PC-3 (cell line): Measurements from ENCODE around the gene CRYGA. TPM values are rescaled to one million over a fixed set of nuclear protein-coding genes. Genes with fewer than 3 reads are reported as not detected.
"Not testable (repeated sequence)": the region's sequence is repeated elsewhere in the genome, so short reads cannot be mapped to it uniquely, and the experiment has no call there.

Experiments used
- ATAC-seq: fragments of 200-7000 bp; cut with Tn5 transposase; 2 replicates; pipeline ENCODE4 v1.9.1; 2020; ENCODE audit warnings: mild to moderate bottlenecking, moderate library complexity
- BruUV-seq: library from RNA; stranded (reverse); fragments of 400-500 nt; replicated peaks from 2 replicates; lab custom pipeline; 2021; lab: Mats Ljungman, UMichigan
- CTCF ChIA-PET: fragments of 300-600 bp; sonication (Branson Sonifier 250); formaldehyde crosslinking; loops from one replicate; lab custom pipeline; 2022; ENCODE audit warnings: antibody characterized with exemption; lab: Charles Lee
- POLR2A ChIA-PET: fragments of 300-600 bp; sonication (Branson Sonifier 250); formaldehyde crosslinking; loops from one replicate; lab custom pipeline; 2022; ENCODE audit warnings: antibody characterized with exemption; ENCODE audit not compliant: unreplicated experiment; lab: Charles Lee
- DNase-seq: peaks from one replicate; pipeline ENCODE4 v3.0.0-alpha.2; 2015
- H2AFZ ChIP-seq: fragments of 300-600 bp; sonication (generic); 2 replicates; pipeline ENCODE4 v1.6.0; 2016; ENCODE audit warnings: antibody characterized with exemption, low read length
- H3F3A ChIP-seq: fragments of 300-600 bp; sonication (generic); one replicate; pipeline ENCODE4 v1.6.0; 2017; ENCODE audit warnings: antibody characterized with exemption, low read length, control low read depth, mild to moderate bottlenecking; ENCODE audit not compliant: unreplicated experiment
- H3K27ac ChIP-seq: fragments of 300-600 bp; sonication (generic); 2 replicates; pipeline ENCODE4 v1.5.1; 2016; ENCODE audit warnings: mild to moderate bottlenecking, low read length
- H3K27me3 ChIP-seq: fragments of 300-600 bp; sonication (generic); 2 replicates; pipeline ENCODE4 v1.6.1; 2016; ENCODE audit warnings: low read length, mixed read lengths
- H3K36me3 ChIP-seq: fragments of 300-600 bp; sonication (generic); 2 replicates; pipeline ENCODE4 v1.6.1; 2016; ENCODE audit warnings: low read depth, mixed run types, low read length, mixed read lengths
- H3K4me1 ChIP-seq: fragments of 300-600 bp; sonication (generic); 2 replicates; pipeline ENCODE4 v1.5.1; 2016; ENCODE audit warnings: low read length; ENCODE audit not compliant: insufficient read depth
- H3K4me2 ChIP-seq: fragments of 300-600 bp; sonication (generic); 2 replicates; pipeline ENCODE4 v1.6.0; 2016; ENCODE audit warnings: low read length
- H3K4me3 ChIP-seq: fragments of 300-600 bp; sonication (generic); 2 replicates; pipeline ENCODE4 v1.5.1; 2016; ENCODE audit warnings: mild to moderate bottlenecking, low read length, mixed read lengths
- H3K79me2 ChIP-seq: fragments of 300-600 bp; sonication (generic); 2 replicates; pipeline ENCODE4 v1.6.1; 2017; ENCODE audit warnings: low read length, mixed read lengths
- H3K9ac ChIP-seq: fragments of 300-600 bp; sonication (generic); 2 replicates; pipeline ENCODE4 v1.6.0; 2016; ENCODE audit warnings: mild to moderate bottlenecking, low read length
- H3K9me2 ChIP-seq: fragments of 300-600 bp; sonication (generic); replicated peaks from 2 replicates; pipeline ENCODE4 v1.6.1; 2016; ENCODE audit warnings: mixed run types, low read length, mixed read lengths
- H3K9me3 ChIP-seq: fragments of 300-600 bp; sonication (generic); 2 replicates; pipeline ENCODE4 v1.6.1; 2016; ENCODE audit warnings: low read length, mixed read lengths
- H4K20me1 ChIP-seq: fragments of 300-600 bp; sonication (generic); 2 replicates; pipeline ENCODE4 v1.6.1; 2016; ENCODE audit warnings: low read length, mixed read lengths
- CTCF ChIP-seq: fragments of 300-600 bp; sonication (generic); conservative IDR thresholded peaks from 2 replicates; pipeline ENCODE4 v1.5.1; 2017; ENCODE audit warnings: antibody characterized with exemption, low read depth, mild to moderate bottlenecking, low read length
- EZH2 ChIP-seq: fragments of 300-600 bp; sonication (generic); IDR thresholded peaks from one replicate; pipeline ENCODE4 v1.6.1; 2017; ENCODE audit warnings: antibody characterized with exemption, mild to moderate bottlenecking, low read length; ENCODE audit not compliant: unreplicated experiment
- EZH2phosphoT487 ChIP-seq: fragments of 300-600 bp; sonication (generic); IDR thresholded peaks from 2 replicates; pipeline ENCODE4 v1.6.1; 2018; ENCODE audit warnings: mild to moderate bottlenecking, antibody characterized with exemption, low read length, borderline replicate concordance
- intact Hi-C: fragments of 100-400 bp; cut with micrococcal nuclease; formaldehyde crosslinking; loops from 2 replicates; pipeline ENCODE4 v1.9.0; 2023
- total RNA-seq: library from RNA; depleted of rRNA; stranded (reverse); fragments of >200 nt; gene quantifications from 2 replicates; pipeline ENCODE4 v1.2.3, GENCODE V29; 2014; rRNA removed

Gene CRYGA
- total RNA-seq, 1 experiment from 2014 or later, result not detected

GRCh38 chr2:208112969-208113368 lies 50.4 kb downstream of the CRYGA start:
- H2AFZ ChIP-seq, result peak overlapping the region; percentile 43
- no peaks in the 10 kb centered on the region for H3K9me3 ChIP-seq
- no peaks in the 10 kb centered on the region for H3K9me2 ChIP-seq
- H3K4me1 ChIP-seq, result peaks cover 10% of the 10 kb centered on the region
- H3K9ac ChIP-seq, result no peak overlapping the region
- no peaks in the 10 kb centered on the region for H3K79me2 ChIP-seq
- no peak overlapping the region for H3K27ac ChIP-seq
- CTCF ChIA-PET, result no interaction called here
- H3K27me3 ChIP-seq, result no peaks in the 10 kb centered on the region
- TF ChIP-seq EZH2phosphoT487 (no peak), EZH2 (no peak), CTCF (no peak)
- POLR2A ChIA-PET, result no interaction called here
- intact Hi-C loops, result no loop called here
- no peak overlapping the region; the same call in 1 of the 2 replicates for H3K4me3 ChIP-seq
- ATAC-seq (peak; percentile 95), DNase-seq (peak; percentile 57)
- H3K4me2 ChIP-seq, result peak overlapping the region; percentile 59
- no peaks in the 10 kb centered on the region for H4K20me1 ChIP-seq
- BruUV-seq, result no TSS peak
- H3F3A ChIP-seq, result no peaks in the 10 kb centered on the region
- no peaks in the 10 kb centered on the region for H3K36me3 ChIP-seq

DNA sequence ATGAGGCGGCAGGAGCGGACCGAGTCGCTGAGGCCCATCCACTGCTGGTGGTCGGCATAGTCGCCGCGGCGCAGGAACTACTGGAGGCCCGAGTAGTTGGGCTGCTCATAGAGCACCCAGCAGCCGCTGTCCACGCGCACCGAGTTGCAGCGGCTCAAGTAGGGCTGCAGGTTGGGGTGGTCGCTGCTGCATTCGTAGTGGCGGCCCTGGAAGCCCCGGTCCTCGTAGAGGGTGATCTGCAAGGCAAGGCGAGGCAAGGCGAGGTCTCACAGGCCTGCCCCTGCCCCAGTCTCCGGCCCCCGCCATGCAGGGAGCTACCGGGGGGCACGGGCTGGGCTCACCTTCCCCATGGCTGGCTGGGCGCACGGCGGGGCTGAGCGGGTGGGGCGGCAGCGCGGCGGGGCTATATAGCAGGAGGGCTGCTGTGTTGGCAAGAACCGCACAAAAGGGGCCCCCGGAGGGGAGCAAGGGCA lies 51.1 kb downstream of the CRYGA start:
- H3K4me2 ChIP-seq, H3K27ac ChIP-seq, H4K20me1 ChIP-seq, H3K9ac ChIP-seq, H3K9me3 ChIP-seq, BruUV-seq, CTCF ChIA-PET, H3K36me3 ChIP-seq, H3K9me2 ChIP-seq, H2AFZ ChIP-seq, H3K79me2 ChIP-seq, ATAC-seq, DNase-seq, H3F3A ChIP-seq, H3K4me3 ChIP-seq, H3K27me3 ChIP-seq, POLR2A ChIA-PET, intact Hi-C loops: not testable (repeated sequence)
- H3K4me1 ChIP-seq, result peaks cover 10% of the 10 kb centered on the region

Other genes starting within 250 kb of the CRYGA start
- 5.9 and 7.9 TPM in 2 replicates for gene PLEKHM3, start 138.1 kb downstream of the CRYGA start, total RNA-seq
- gene CRYGD, start 39.1 kb downstream of the CRYGA start, total RNA-seq, result not detected in 2 replicates
- gene CRYGC, start 33.8 kb downstream of the CRYGA start, total RNA-seq, result not detected in 2 replicates
- not detected in 2 replicates for gene CRYGB, start 17.4 kb downstream of the CRYGA start, total RNA-seq
- not detected in 2 replicates for gene C2orf80, start 26.4 kb upstream of the CRYGA start, total RNA-seq
- gene IDH1, start 91.5 kb upstream of the CRYGA start, total RNA-seq, result 71.5 and 73.6 TPM in 2 replicates
- 18.8 and 19.4 TPM in 2 replicates for gene PIKFYVE, start 102.7 kb upstream of the CRYGA start, total RNA-seq
- gene PTH2R, start 243.2 kb upstream of the CRYGA start, total RNA-seq, result not detected in 2 replicates